ENCODE results near the gene LPIN1. TPM values are rescaled to one million over a fixed set of nuclear protein-coding genes. Genes with fewer than 3 reads are reported as not detected.

LPIN1 gene
- total and polyA plus RNA-seq, 2 of the 13 experiments (the other 11 are each of a cell fraction or from before 2014, with no cell fraction given), result 9.7 to 19.4 TPM

- TF ChIP-seq ZXDC (CRISPR knock-in tag; IDR thresholded peaks at IDR 0.05), result no peak
- 0 out of 2 replicates have a peak, but pooled peaks have one; percentile 22 for TF ChIP-seq MXD3 (CRISPR knock-in tag; IDR thresholded peaks at IDR 0.05)
- peak; percentile 61 for TF ChIP-seq NR2C2 (CRISPR knock-in tag; IDR thresholded peaks at IDR 0.05; ENCODE audit: borderline replicate concordance)
- 0 out of 2 replicates have a peak, but pooled peaks have one; percentile 15 for TF ChIP-seq GATAD2A (CRISPR knock-in tag; IDR thresholded peaks at IDR 0.05)
- TF ChIP-seq NR0B2 (CRISPR knock-in tag; IDR thresholded peaks at IDR 0.05), result no peak; the same call in 1 of the 2 replicates
- TF ChIP-seq SIN3A (IDR thresholded peaks at IDR 0.05; ENCODE audit: borderline replicate concordance, low read depth, low read length), result peak; percentile 85; the same call in 1 of the 2 replicates
- no peak for TF ChIP-seq SRF (IDR thresholded peaks at IDR 0.05; ENCODE audit: low read depth, low read length)
- no peak for TF ChIP-seq REL (CRISPR knock-in tag; conservative IDR thresholded peaks at IDR 0.05)
- no peak for TF ChIP-seq ZNF577 (CRISPR knock-in tag; IDR thresholded peaks at IDR 0.05; ENCODE audit: borderline replicate concordance, low read depth)
- no peak for TF ChIP-seq SATB2 (CRISPR knock-in tag; IDR thresholded peaks at IDR 0.05)
- TF ChIP-seq DRAP1 (CRISPR knock-in tag; IDR thresholded peaks at IDR 0.05), result 0 out of 2 replicates have a peak, but pooled peaks have one; percentile 45
- peak; percentile 18; the same call in 1 of the 2 replicates for TF ChIP-seq RELA (CRISPR knock-in tag; IDR thresholded peaks at IDR 0.05)
- TF ChIP-seq THAP11 (CRISPR knock-in tag; IDR thresholded peaks at IDR 0.05), result peak; percentile 30; the same call in 1 of the 2 replicates
- no peak for TF ChIP-seq PBX2 (CRISPR knock-in tag; IDR thresholded peaks at IDR 0.05)
- peak; percentile 73; the same call in 1 of the 2 replicates for TF ChIP-seq ZNF558 (CRISPR knock-in tag; IDR thresholded peaks at IDR 0.05; ENCODE audit: borderline replicate concordance)
- TF ChIP-seq MATR3 (CRISPR knock-in tag; IDR thresholded peaks at IDR 0.05), result no peak
- no peak for TF ChIP-seq NFE2L1 (CRISPR knock-in tag; IDR thresholded peaks at IDR 0.05; ENCODE audit: borderline replicate concordance)
- no peak for TF ChIP-seq AKNA (CRISPR knock-in tag; IDR thresholded peaks at IDR 0.05; ENCODE audit: borderline replicate concordance)
- peak; percentile 91; the same call in 1 of the 2 replicates for TF ChIP-seq ZNF563 (CRISPR knock-in tag; IDR thresholded peaks at IDR 0.05)
- peak; percentile 13; the same call in 1 of the 2 replicates for TF ChIP-seq MYC (CRISPR knock-in tag; IDR thresholded peaks at IDR 0.05; ENCODE audit: borderline replicate concordance)
Observed at GRCh38 chr2:11746376-11746806, at the start of gene LPIN1 (continued).
